Ramos (cell line): ENCODE results near the gene GMEB2.
"Not testable (repeated sequence)": the region's sequence is repeated elsewhere in the genome, so short reads cannot be mapped to it uniquely, and the experiment has no call there.

Source experiments
- in situ Hi-C: fragments of 300-500 bp; cut with MboI; formaldehyde crosslinking; loops from one replicate; pipeline ENCODE4 v1.14.3; 2022; ENCODE audit warnings: low sequenced_read_pairs; ENCODE audit not compliant: unreplicated experiment

The GMEB2 gene

GRCh38 chr20:63657937-63658748, 31.2 kb upstream of the GMEB2 start, which contains the start of gene RTEL1:
Gene RTEL1, plus strand, starts transcription at chr20:63658312. Its CDS starts 1,091 bp downstream, at chr20:63659403.
- in situ Hi-C loops, result no loop called here

- in situ Hi-C loops, result no loop called here
These were observed 30.5 kb upstream of the GMEB2 start for GRCh38 chr20:63657260-63657936.

GRCh38 chr20:63656451-63656850, 29.6 kb upstream of the GMEB2 start:
- in situ Hi-C loops, result no loop called here

- in situ Hi-C loops, result no loop called here
These were observed 28.3 kb upstream of the GMEB2 start for GRCh38 chr20:63655249-63655648.

- in situ Hi-C loops, result no loop called here
These were observed 27.2 kb upstream of the GMEB2 start for GRCh38 chr20:63653974-63654668.

- in situ Hi-C loops, result no loop called here
These were observed 26.4 kb upstream of the GMEB2 start, which contains the start of gene STMN3 for GRCh38 chr20:63653041-63653973. Gene STMN3, minus strand, starts transcription at chr20:63653424. Its CDS starts 79 bp downstream, at chr20:63653345.

GRCh38 chr20:63652192-63652980, 25.5 kb upstream of the GMEB2 start:
- in situ Hi-C loops, result no loop called here

- in situ Hi-C loops, result no loop called here
These were observed 25.0 kb upstream of the GMEB2 start for GRCh38 chr20:63651942-63652191.

- in situ Hi-C loops, result not testable (repeated sequence)
These were observed 23.6 kb upstream of the GMEB2 start for GRCh38 chr20:63650486-63650885.

- in situ Hi-C loops, result no loop called here
These were observed 22.1 kb upstream of the GMEB2 start for GRCh38 chr20:63648895-63649589.

- in situ Hi-C loops, result no loop called here
These were observed 21.3 kb upstream of the GMEB2 start for GRCh38 chr20:63648190-63648589.

- in situ Hi-C loops, result no loop called here
These were observed 18.3 kb upstream of the GMEB2 start for GRCh38 chr20:63645218-63645617.

GRCh38 chr20:63643946-63644345, 17.0 kb upstream of the GMEB2 start:
- in situ Hi-C loops, result no loop called here

- in situ Hi-C loops, result no loop called here
These were observed 16.6 kb upstream of the GMEB2 start for GRCh38 chr20:63643499-63643898.

GRCh38 chr20:63642527-63643247, 15.8 kb upstream of the GMEB2 start:
- in situ Hi-C loops, result no loop called here

GRCh38 chr20:63641792-63642523, 15.1 kb upstream of the GMEB2 start:
- in situ Hi-C loops, result no loop called here

GRCh38 chr20:63641146-63641791, 14.4 kb upstream of the GMEB2 start:
- in situ Hi-C loops, result no loop called here
